AG04450 (cell line): Measurements from ENCODE around the gene IVD. TPM values are rescaled to one million over a fixed set of nuclear protein-coding genes. Genes with fewer than 3 reads are reported as not detected.

Source experiments
- CTCF ChIA-PET: fragments of 300-600, 350-600 bp; formaldehyde crosslinking; extraction: SDS; loops from one replicate; lab custom pipeline; 2022; ENCODE audit warnings: antibody characterized with exemption, inconsistent platforms; lab: Charles Lee
- POLR2A ChIA-PET: fragments of 350-600 bp; formaldehyde crosslinking; extraction: SDS; loops from one replicate; lab custom pipeline; 2021; ENCODE audit warnings: antibody characterized with exemption, inconsistent platforms; lab: Yijun Ruan, JAX
- DNase-seq: peaks from one replicate; pipeline ENCODE4 v3.0.0-alpha.2; 2011; ENCODE audit warnings: low read depth, low spot score
- H3K27ac ChIP-seq: one replicate; pipeline ENCODE4 v1.5.1; 2012; ENCODE audit warnings: low read depth, low read length, control low read depth
- H3K27me3 ChIP-seq: one replicate; pipeline ENCODE4 v1.6.0; 2012; ENCODE audit warnings: low read length; ENCODE audit not compliant: control insufficient read depth, insufficient read depth
- H3K4me3 ChIP-seq: 2 replicates; pipeline ENCODE4 v1.5.1; 2011; ENCODE audit warnings: mild to moderate bottlenecking, low read depth, low read length, control low read depth
- H3K9me3 ChIP-seq: 2 replicates; pipeline ENCODE4 v1.5.1; 2012; ENCODE audit warnings: low read length; ENCODE audit not compliant: control insufficient read depth, insufficient read depth
- CTCF ChIP-seq: IDR thresholded peaks from 2 replicates; pipeline ENCODE4 v1.5.1; 2011; ENCODE audit warnings: low read depth, low read length, control low read depth, inconsistent platforms
- polyA plus RNA-seq: library from polyadenylated mRNA; depleted of rRNA; stranded (reverse); fragments of >200 nt; gene quantifications from 2 replicates; pipeline ENCODE4 v1.2.3, GENCODE V29; 2011

IVD gene
- polyA plus RNA-seq, 1 experiment: 49.3 TPM

GRCh38 chr15:40428185-40428584 is 22.6 kb downstream of the IVD start:
- ChIA-PET CTCF (no interaction called here), POLR2A (no interaction called here)
- Histone ChIP-seq H3K9me3 (no peaks in the 10 kb centered on the region), H3K27me3 (peaks cover 30% of the 10 kb centered on the region), H3K27ac (no peak overlapping the region), H3K4me3 (no peak overlapping the region)
- no peak for DNase-seq
- TF ChIP-seq CTCF: no peak

GRCh38 chr15:40429068-40429710 is 23.6 kb downstream of the IVD start:
- no peak overlapping the region for H3K4me3 ChIP-seq
- DNase-seq: no peak
- no peaks in the 10 kb centered on the region for H3K9me3 ChIP-seq
- POLR2A ChIA-PET: no interaction called here
- peaks cover 39% of the 10 kb centered on the region for H3K27me3 ChIP-seq
- no peak overlapping the region for H3K27ac ChIP-seq
- CTCF ChIA-PET: interaction anchor here (1.5 kb wide), 1 partner anchor 155 kb away, joined by 5 read pairs; no protein-coding TSS in a partner anchor
- no peak for TF ChIP-seq CTCF

- ChIA-PET POLR2A (interaction anchor here (0.8 kb wide), 1 partner anchor 25 kb away, joined by 3 read pairs; the partner anchor contains the start of gene IVD), CTCF (interaction anchor here (1.1 to 1.5 kb wide), 2 partner anchors 19 to 156 kb away, joined by 4 to 5 read pairs; no protein-coding TSS in a partner anchor)
- Histone ChIP-seq H3K27me3 (peaks cover 50% of the 10 kb centered on the region), H3K4me3 (no peak overlapping the region), H3K9me3 (no peaks in the 10 kb centered on the region; the same call in 1 of the 2 replicates), H3K27ac (no peak overlapping the region)
- TF ChIP-seq CTCF: no peak
- DNase-seq: no peak
Observed at GRCh38 chr15:40430271-40430805, 24.7 kb downstream of the IVD start.

GRCh38 chr15:40435023-40435709 is 29.6 kb downstream of the IVD start:
- Histone ChIP-seq H3K9me3 (no peaks in the 10 kb centered on the region; the same call in 1 of the 2 replicates), H3K27ac (no peak overlapping the region), H3K27me3 (peaks cover 70% of the 10 kb centered on the region), H3K4me3 (no peak overlapping the region)
- ChIA-PET POLR2A (interaction anchor here (1.3 kb wide), 1 partner anchor 13 kb away, joined by 3 read pairs; no protein-coding TSS in a partner anchor), CTCF (no interaction called here)
- TF ChIP-seq CTCF: no peak
- DNase-seq: no peak
